Activated T-cell treated with anti-CD3 and anti-CD28 coated beads for 24 hours (primary cell): ENCODE measurements around the gene CCIN.

Experiments used
- DNase-seq: peaks from one replicate; pipeline ENCODE4 v3.0.0-alpha.2; 2020; ENCODE audit warnings: low read depth

Gene CCIN

GRCh38 chr9:36191290-36191645 is 22.1 kb downstream of the CCIN start:
- peak; percentile 11 for DNase-seq

GRCh38 chr9:36191686-36192085 is 22.5 kb downstream of the CCIN start:
- no peak for DNase-seq

- no peak for DNase-seq
Observed at GRCh38 chr9:36192196-36192595, 23.0 kb downstream of the CCIN start.

- no peak for DNase-seq
Observed at GRCh38 chr9:36193023-36193422, 23.8 kb downstream of the CCIN start.

GRCh38 chr9:36194326-36195000 is 25.3 kb downstream of the CCIN start:
- no peak for DNase-seq

GRCh38 chr9:36204906-36205547 is 35.8 kb downstream of the CCIN start:
- no peak for DNase-seq

- DNase-seq = no peak
Observed at GRCh38 chr9:36207016-36207415, 37.8 kb downstream of the CCIN start.

- no peak for DNase-seq
Observed at GRCh38 chr9:36207546-36208012, 38.4 kb downstream of the CCIN start.

- no peak for DNase-seq
Observed at GRCh38 chr9:36208521-36209253, 39.5 kb downstream of the CCIN start.

- no peak for DNase-seq
Observed at GRCh38 chr9:36210722-36211121, 41.5 kb downstream of the CCIN start.

- no peak for DNase-seq
Observed at GRCh38 chr9:36211510-36211909, 42.3 kb downstream of the CCIN start.

- DNase-seq = no peak
Observed at GRCh38 chr9:36213387-36213786, 44.2 kb downstream of the CCIN start.

- DNase-seq = no peak
Observed at GRCh38 chr9:36213989-36214388, 44.8 kb downstream of the CCIN start.

- no peak for DNase-seq
Observed at GRCh38 chr9:36214571-36214970, 45.4 kb downstream of the CCIN start.

GRCh38 chr9:36217256-36217968 is 48.2 kb downstream of the CCIN start:
- DNase-seq = no peak

- DNase-seq = no peak
Observed at GRCh38 chr9:36218011-36218410, 48.8 kb downstream of the CCIN start.

- no peak for DNase-seq
Observed at GRCh38 chr9:36218411-36218901, 49.3 kb downstream of the CCIN start.
